ENCODE results near the gene SPAG9.

SPAG9 gene

GRCh38 chr17:50939795-50940684 lies 180.6 kb downstream of the SPAG9 start:
- no peak for DNase-seq
- peak overlapping the region in 1 of 2 experiments; percentile 69 for H3K18ac ChIP-seq (ENCODE audit: low read depth in 1 of 2, low read length in 2 of 2)
- H2AFZ ChIP-seq (ENCODE audit: low read depth, low read length): no peak overlapping the region
- peaks cover 28% of the 10 kb centered on the region for H3K4me1 ChIP-seq (ENCODE audit: control insufficient read depth, insufficient read depth, low read depth, low read length)
- H3K27me3 ChIP-seq (ENCODE audit: control insufficient read depth in 1 of 2, insufficient read depth in 1 of 2, low read length in 2 of 2): no peaks in the 10 kb centered on the region
- H2BK12ac ChIP-seq (ENCODE audit: low read length in 2 of 2): peak overlapping the region; percentile 2 to 83
- no peak overlapping the region for H3K4ac ChIP-seq (ENCODE audit: low read depth in 1 of 2, low read length in 2 of 2)
- H2AK5ac ChIP-seq (ENCODE audit: low read length, severe bottlenecking): no peak overlapping the region
- no peaks in the 10 kb centered on the region for H3K36me3 ChIP-seq (ENCODE audit: control insufficient read depth in 1 of 2, insufficient read depth in 2 of 2, low read depth in 1 of 2, low read length in 2 of 2)
- no peak overlapping the region for H3K9ac ChIP-seq (ENCODE audit: low read length)
- WGBS: 81% methylated on average over 16 of the region's 16 CpGs
- H2BK15ac ChIP-seq (ENCODE audit: low read depth, poor library complexity, severe bottlenecking): peak overlapping the region; percentile 44
- H3K23ac ChIP-seq (ENCODE audit: low read length in 2 of 2): peak overlapping the region in 1 of 2 experiments; percentile 1
- no peak overlapping the region for H3K4me2 ChIP-seq (ENCODE audit: low read length, poor library complexity, severe bottlenecking)
- peak overlapping the region; percentile 47 for H4K91ac ChIP-seq (ENCODE audit: low read length)
- no peak overlapping the region for H2BK120ac ChIP-seq (ENCODE audit: low read depth, low read length)
- H3K9me3 ChIP-seq (ENCODE audit: control insufficient read depth, low read length): no peaks in the 10 kb centered on the region
- H4K8ac ChIP-seq (ENCODE audit: low read length): peak overlapping the region; percentile 19
- H2BK5ac ChIP-seq (ENCODE audit: low read depth, low read length, poor library complexity, severe bottlenecking): no peak overlapping the region
- no peak overlapping the region for H3K27ac ChIP-seq (ENCODE audit: low read length, poor library complexity, severe bottlenecking)
- no peaks in the 10 kb centered on the region for H3K79me1 ChIP-seq (replicated peaks; ENCODE audit: low read length, poor library complexity, severe bottlenecking)
- H3K4me3 ChIP-seq (ENCODE audit: insufficient read depth in 1 of 2, low read depth in 1 of 2, low read length in 2 of 2): no peak overlapping the region
- no peak overlapping the region for H3K14ac ChIP-seq (ENCODE audit: low read length in 2 of 2)

GRCh38 chr17:50939542-50939794 lies 181.2 kb downstream of the SPAG9 start:
- H2BK15ac ChIP-seq (ENCODE audit: low read depth, poor library complexity, severe bottlenecking): no peak overlapping the region
- H3K14ac ChIP-seq (ENCODE audit: low read length in 2 of 2): no peak overlapping the region
- H3K9me3 ChIP-seq (ENCODE audit: control insufficient read depth, low read length): no peaks in the 10 kb centered on the region
- peak overlapping the region in 1 of 2 experiments; percentile 60 for H3K4ac ChIP-seq (ENCODE audit: low read depth in 1 of 2, low read length in 2 of 2)
- H2BK5ac ChIP-seq (ENCODE audit: low read depth, low read length, poor library complexity, severe bottlenecking): no peak overlapping the region
- no peak overlapping the region for H2BK12ac ChIP-seq (ENCODE audit: low read length in 2 of 2)
- no peak overlapping the region for H2AFZ ChIP-seq (ENCODE audit: low read depth, low read length)
- no peak for DNase-seq
- no peak overlapping the region for H3K27ac ChIP-seq (ENCODE audit: low read length, poor library complexity, severe bottlenecking)
- no peak overlapping the region for H3K9ac ChIP-seq (ENCODE audit: low read length)
- WGBS: 95% methylated on average over 4 of the region's 4 CpGs
- H3K4me2 ChIP-seq (ENCODE audit: low read length, poor library complexity, severe bottlenecking): no peak overlapping the region
- H2AK5ac ChIP-seq (ENCODE audit: low read length, severe bottlenecking): no peak overlapping the region
- H3K27me3 ChIP-seq (ENCODE audit: control insufficient read depth in 1 of 2, insufficient read depth in 1 of 2, low read length in 2 of 2): no peaks in the 10 kb centered on the region
- H3K79me1 ChIP-seq (replicated peaks; ENCODE audit: low read length, poor library complexity, severe bottlenecking): no peaks in the 10 kb centered on the region
- no peak overlapping the region for H3K23ac ChIP-seq (ENCODE audit: low read length in 2 of 2)
- H3K18ac ChIP-seq (ENCODE audit: low read depth in 1 of 2, low read length in 2 of 2): no peak overlapping the region
- peak overlapping the region in 1 of 2 experiments; percentile 27 for H3K4me3 ChIP-seq (ENCODE audit: insufficient read depth in 1 of 2, low read depth in 1 of 2, low read length in 2 of 2)
- H4K8ac ChIP-seq (ENCODE audit: low read length): peak overlapping the region; percentile 14
- H3K4me1 ChIP-seq (ENCODE audit: control insufficient read depth, insufficient read depth, low read depth, low read length): peaks cover 22% of the 10 kb centered on the region
- H2BK120ac ChIP-seq (ENCODE audit: low read depth, low read length): no peak overlapping the region
- H3K36me3 ChIP-seq (ENCODE audit: control insufficient read depth in 1 of 2, insufficient read depth in 2 of 2, low read depth in 1 of 2, low read length in 2 of 2): no peaks in the 10 kb centered on the region
- no peak overlapping the region for H4K91ac ChIP-seq (ENCODE audit: low read length)

GRCh38 chr17:50938821-50939541 lies 181.7 kb downstream of the SPAG9 start:
- Histone ChIP-seq H3K4ac (ENCODE audit: low read depth in 1 of 2, low read length in 2 of 2) (peak overlapping the region in 1 of 2 experiments; percentile 60), H3K79me1 (replicated peaks; ENCODE audit: low read length, poor library complexity, severe bottlenecking) (no peaks in the 10 kb centered on the region), H3K4me2 (ENCODE audit: low read length, poor library complexity, severe bottlenecking) (no peak overlapping the region), H3K27ac (ENCODE audit: low read length, poor library complexity, severe bottlenecking) (no peak overlapping the region), H2AK5ac (ENCODE audit: low read length, severe bottlenecking) (no peak overlapping the region), H2BK15ac (ENCODE audit: low read depth, poor library complexity, severe bottlenecking) (no peak overlapping the region), H3K23ac (ENCODE audit: low read length in 2 of 2) (no peak overlapping the region), H3K4me1 (ENCODE audit: control insufficient read depth, insufficient read depth, low read depth, low read length) (peaks cover 17% of the 10 kb centered on the region), H2BK5ac (ENCODE audit: low read depth, low read length, poor library complexity, severe bottlenecking) (no peak overlapping the region), H3K4me3 (ENCODE audit: insufficient read depth in 1 of 2, low read depth in 1 of 2, low read length in 2 of 2) (no peak overlapping the region), H3K14ac (ENCODE audit: low read length in 2 of 2) (no peak overlapping the region), H3K9ac (ENCODE audit: low read length) (no peak overlapping the region), H4K8ac (ENCODE audit: low read length) (peak overlapping the region; percentile 14), H3K18ac (ENCODE audit: low read depth in 1 of 2, low read length in 2 of 2) (no peak overlapping the region), H4K91ac (ENCODE audit: low read length) (peak overlapping the region; percentile 7), H3K9me3 (ENCODE audit: control insufficient read depth, low read length) (no peaks in the 10 kb centered on the region), H2BK12ac (ENCODE audit: low read length in 2 of 2) (peak overlapping the region in 1 of 2 experiments; percentile 42), H3K36me3 (ENCODE audit: control insufficient read depth in 1 of 2, insufficient read depth in 2 of 2, low read depth in 1 of 2, low read length in 2 of 2) (no peaks in the 10 kb centered on the region), H2BK120ac (ENCODE audit: low read depth, low read length) (no peak overlapping the region), H3K27me3 (ENCODE audit: control insufficient read depth in 1 of 2, insufficient read depth in 1 of 2, low read length in 2 of 2) (no peaks in the 10 kb centered on the region), H2AFZ (ENCODE audit: low read depth, low read length) (no peak overlapping the region)
- no peak for DNase-seq
- WGBS: 92% methylated on average over 6 of the region's 10 CpGs

- WGBS: 87% methylated on average over 5 of the region's 5 CpGs
- Histone ChIP-seq H3K18ac (ENCODE audit: low read depth in 1 of 2, low read length in 2 of 2) (no peak overlapping the region), H3K14ac (ENCODE audit: low read length in 2 of 2) (no peak overlapping the region), H2BK15ac (ENCODE audit: low read depth, poor library complexity, severe bottlenecking) (no peak overlapping the region), H3K23ac (ENCODE audit: low read length in 2 of 2) (no peak overlapping the region), H2AK5ac (ENCODE audit: low read length, severe bottlenecking) (no peak overlapping the region), H3K9ac (ENCODE audit: low read length) (no peak overlapping the region), H3K36me3 (ENCODE audit: control insufficient read depth in 1 of 2, insufficient read depth in 2 of 2, low read depth in 1 of 2, low read length in 2 of 2) (no peaks in the 10 kb centered on the region), H2AFZ (ENCODE audit: low read depth, low read length) (no peak overlapping the region), H4K91ac (ENCODE audit: low read length) (no peak overlapping the region), H3K79me1 (replicated peaks; ENCODE audit: low read length, poor library complexity, severe bottlenecking) (no peaks in the 10 kb centered on the region), H2BK5ac (ENCODE audit: low read depth, low read length, poor library complexity, severe bottlenecking) (no peak overlapping the region), H3K27me3 (ENCODE audit: control insufficient read depth in 1 of 2, insufficient read depth in 1 of 2, low read length in 2 of 2) (no peaks in the 10 kb centered on the region), H3K4me3 (ENCODE audit: insufficient read depth in 1 of 2, low read depth in 1 of 2, low read length in 2 of 2) (no peak overlapping the region), H3K4me1 (ENCODE audit: control insufficient read depth, insufficient read depth, low read depth, low read length) (peaks cover 14% of the 10 kb centered on the region), H2BK12ac (ENCODE audit: low read length in 2 of 2) (no peak overlapping the region), H4K8ac (ENCODE audit: low read length) (no peak overlapping the region), H3K4me2 (ENCODE audit: low read length, poor library complexity, severe bottlenecking) (no peak overlapping the region), H3K4ac (ENCODE audit: low read depth in 1 of 2, low read length in 2 of 2) (no peak overlapping the region), H3K9me3 (ENCODE audit: control insufficient read depth, low read length) (no peaks in the 10 kb centered on the region), H2BK120ac (ENCODE audit: low read depth, low read length) (no peak overlapping the region), H3K27ac (ENCODE audit: low read length, poor library complexity, severe bottlenecking) (no peak overlapping the region)
- DNase-seq: no peak
Measured at GRCh38 chr17:50935996-50936266, 184.7 kb downstream of the SPAG9 start.
